HK-2 (cell line): Measurements from ENCODE around the gene IGSF6.
"Not testable (repeated sequence)": the region's sequence is repeated elsewhere in the genome, so short reads cannot be mapped to it uniquely, and the experiment has no call there.

ENCODE experiments used
- DNase-seq: peaks from one replicate; pipeline ENCODE4 v3.0.0-alpha.2; 2018; ENCODE audit not compliant: unreplicated experiment

The IGSF6 gene, protein sequence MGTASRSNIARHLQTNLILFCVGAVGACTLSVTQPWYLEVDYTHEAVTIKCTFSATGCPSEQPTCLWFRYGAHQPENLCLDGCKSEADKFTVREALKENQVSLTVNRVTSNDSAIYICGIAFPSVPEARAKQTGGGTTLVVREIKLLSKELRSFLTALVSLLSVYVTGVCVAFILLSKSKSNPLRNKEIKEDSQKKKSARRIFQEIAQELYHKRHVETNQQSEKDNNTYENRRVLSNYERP

DNA sequence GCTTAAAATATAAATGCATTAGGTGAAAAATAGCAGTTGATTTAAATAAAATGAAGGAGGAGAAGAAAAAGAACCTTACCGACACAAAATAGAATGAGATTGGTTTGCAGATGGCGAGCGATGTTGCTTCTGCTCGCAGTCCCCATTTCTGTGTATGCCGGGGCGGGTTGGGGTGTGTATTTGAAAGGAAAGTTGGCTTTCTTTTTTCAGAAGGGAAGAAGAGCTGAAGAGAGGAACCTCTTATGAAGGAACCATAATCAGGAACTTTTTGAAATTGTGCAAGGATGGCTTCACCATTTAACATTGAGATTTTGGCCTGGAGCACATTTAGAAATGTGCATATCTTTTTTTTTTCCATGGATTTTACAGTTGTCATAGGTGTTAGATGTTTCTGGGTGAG, at the start of gene IGSF6:
TSS of gene IGSF6 (minus strand) at position 156 of the 400 bp plus-strand sequence. CDS start at position 146, 10 bp downstream.
- no peak for DNase-seq

DNA sequence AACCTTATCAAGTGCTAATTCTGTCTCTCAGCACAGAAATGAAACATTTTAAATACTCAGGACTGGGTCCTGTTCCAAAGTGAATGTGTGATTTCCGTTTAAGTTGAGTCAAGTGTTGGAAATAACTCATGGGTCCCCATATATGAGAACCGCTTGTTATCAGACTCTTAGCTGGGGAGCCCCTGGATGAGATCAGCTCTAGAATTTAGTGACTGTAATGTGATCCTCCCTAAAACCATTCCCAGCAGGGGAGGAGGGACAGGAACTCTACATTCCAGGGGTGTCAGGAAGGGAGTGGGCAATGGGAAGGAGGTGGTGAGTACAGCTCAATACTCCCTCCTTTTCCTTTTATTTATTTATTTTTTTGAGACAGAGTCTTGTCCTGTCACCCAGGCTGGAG, 48.9 kb upstream of the IGSF6 start:
- DNase-seq = no peak

DNA sequence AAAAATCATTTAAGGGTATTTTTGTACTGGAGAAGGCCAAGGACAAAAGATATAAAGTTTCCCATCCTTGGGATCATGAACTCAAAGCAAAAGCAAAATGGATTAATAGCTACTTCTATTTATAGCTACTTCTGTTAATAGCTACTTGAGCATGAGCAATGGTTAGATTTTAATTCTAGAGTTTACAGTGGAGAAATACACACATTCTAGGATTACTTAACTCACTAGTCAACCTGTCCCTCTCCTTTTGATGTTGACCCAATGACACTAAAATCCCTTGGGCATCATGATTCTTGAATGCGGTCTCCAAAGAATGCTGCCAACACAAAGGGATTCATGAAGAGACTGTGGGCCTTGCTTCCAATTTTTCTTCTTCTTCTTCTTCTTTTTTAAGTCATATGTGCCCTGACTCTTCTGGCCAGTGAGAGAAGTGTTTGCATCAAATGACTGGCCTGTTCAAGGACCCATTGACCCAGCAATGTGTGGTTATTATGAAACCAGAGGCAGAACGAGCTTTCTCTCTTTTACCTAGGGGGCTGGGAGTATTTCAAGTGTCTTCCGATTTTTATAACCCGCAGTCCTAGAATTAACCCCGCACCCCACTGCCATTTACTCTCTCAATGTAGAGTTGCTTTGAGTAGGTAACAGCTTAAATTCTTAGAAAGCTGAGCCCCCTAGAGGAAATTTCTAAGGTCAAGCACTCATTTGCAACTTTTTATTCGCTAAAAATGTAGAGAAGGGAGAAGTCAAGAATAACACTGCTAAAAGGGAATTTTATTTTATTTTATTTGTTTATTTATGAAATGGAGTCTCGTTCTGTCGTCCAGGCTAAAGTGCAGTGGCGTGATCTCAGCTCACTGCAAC, 46.0 kb upstream of the IGSF6 start:
- DNase-seq = no peak

DNA sequence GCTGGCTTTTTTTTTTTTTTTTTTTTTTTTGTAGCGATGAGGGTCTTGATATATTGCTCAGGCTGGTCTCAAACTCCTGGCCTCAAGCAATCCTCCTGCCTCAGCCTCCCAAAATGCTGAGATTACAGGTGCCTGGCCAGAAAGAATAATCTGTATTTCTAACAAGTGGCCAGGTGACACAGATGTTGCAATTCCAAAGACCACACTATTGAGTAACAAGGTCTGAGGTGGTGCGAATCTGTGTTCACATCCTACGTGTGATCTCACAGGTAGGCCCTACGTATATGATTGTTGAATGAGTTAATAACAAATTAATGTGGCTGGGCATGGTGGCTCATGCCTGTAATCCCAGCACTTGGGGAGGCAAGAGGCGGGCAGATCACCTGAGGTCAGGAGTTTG, 44.6 kb upstream of the IGSF6 start:
- DNase-seq = no peak

DNA sequence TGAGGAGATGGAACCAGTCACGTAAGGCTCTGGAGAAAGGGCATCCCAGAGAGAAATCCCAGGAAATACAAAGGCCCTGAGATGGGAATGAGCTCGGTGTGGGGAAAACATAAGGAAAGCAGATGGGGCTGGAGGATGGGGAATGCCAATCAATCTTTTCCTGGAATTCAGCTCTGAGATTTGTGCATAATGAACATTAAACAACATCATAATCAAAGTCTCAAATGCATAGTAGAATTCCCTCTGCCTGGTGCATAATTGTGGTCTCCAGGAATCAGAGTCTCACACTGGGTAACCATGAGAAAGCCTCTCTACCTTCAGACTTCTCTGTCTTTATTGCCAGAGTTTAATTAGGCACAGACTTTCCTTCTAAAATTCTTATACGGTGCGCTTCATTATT, 42.2 kb upstream of the IGSF6 start:
- DNase-seq = no peak

DNA sequence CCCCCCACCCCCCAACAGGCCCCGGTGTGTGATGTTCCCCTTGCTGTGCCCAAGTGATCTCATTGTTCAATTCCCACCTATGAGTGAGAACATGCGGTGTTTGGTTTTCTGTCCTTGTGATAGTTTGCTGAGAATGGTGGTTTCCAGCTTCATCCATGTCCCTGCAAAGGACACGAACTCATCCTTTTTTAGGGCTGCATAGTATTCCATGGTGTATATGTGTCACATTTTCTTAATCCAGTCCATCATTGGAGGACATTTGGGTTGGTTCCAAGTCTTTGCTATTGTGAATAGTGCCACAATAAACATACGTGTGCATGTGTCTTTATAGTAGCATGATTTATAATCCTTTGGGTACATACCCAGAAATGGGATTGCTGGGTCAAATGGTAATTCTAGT, 38.6 kb upstream of the IGSF6 start:
- DNase-seq = not testable (repeated sequence)

DNA sequence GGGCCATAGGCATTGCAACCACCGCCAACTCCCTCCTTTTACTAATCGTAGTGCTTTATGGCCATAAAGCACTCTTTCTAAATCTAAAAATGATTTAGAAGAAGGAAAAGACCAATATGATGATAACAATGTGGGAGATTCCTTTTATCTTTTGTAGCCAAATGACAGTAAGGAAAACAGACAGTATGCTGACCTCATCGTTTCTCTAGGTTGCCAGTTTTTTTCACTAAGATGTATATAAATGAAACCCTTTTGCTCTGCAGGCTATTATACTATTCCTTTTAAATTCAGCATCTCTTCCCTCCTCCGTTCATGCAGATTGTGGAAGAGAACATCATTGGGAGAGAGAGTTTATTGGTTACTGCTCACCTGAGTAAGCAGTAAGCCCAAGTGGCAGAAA, 36.7 kb upstream of the IGSF6 start:
- DNase-seq = no peak

DNA sequence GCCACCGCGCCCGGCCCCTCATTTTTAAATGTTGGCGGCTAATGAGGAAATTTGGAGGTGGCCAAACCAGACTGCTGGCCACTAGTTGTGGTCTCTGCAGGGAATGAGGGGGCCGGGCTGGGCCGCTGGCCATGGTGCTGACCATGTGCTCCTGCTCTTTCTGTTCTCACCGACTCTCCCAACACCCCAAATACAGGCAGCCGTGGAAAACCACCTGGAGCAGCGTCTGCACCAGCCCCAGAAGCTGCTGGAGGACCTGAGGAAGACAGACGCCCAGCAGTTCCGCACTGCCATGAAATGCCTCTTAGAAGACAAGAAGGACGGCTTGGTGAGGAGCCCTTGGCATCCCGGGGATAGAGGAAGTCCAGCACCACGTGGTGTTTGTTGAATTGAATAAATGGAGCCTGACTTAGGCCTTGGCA, 32.6 kb upstream of the IGSF6 start:
- DNase-seq = no peak

DNA sequence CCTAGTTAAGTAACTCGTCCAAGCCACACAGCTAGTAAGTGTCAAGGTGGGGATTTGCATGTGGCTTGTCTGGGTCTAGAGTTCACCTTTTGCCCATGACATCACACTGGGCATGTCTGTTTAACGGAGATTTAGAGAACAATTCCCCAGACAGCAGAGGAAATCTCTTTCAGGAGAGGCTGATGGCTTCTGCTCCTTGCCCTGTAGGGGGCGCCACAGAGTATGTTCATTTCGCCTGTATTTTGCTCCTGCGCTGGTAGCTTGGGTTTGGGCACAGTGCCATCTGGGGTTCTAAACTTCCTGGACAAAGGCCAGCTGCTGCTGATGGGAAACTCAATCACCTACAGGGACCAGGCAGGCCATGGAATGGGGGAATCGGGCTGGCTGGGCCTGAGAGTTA, 31.8 kb upstream of the IGSF6 start:
- peak; percentile 5 for DNase-seq

DNA sequence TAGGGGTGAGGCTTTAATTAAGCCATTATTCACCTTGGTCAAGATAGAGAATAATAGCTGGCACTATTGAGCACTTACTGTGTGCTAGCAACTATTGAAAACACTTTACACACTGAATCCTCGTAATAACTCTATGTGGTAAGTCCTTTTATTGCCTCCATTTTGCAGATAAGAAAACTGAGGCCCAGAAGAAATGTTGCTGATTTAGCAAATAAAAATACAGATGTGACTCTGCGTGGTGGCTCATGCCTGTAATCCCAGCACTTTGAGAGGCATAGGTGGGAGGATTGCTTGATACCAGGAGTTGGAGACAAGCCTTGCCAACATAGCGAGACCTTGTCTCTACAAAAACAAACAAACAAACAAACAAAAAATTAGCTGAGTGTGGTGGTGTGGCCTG, 30.8 kb upstream of the IGSF6 start:
- no peak for DNase-seq

DNA sequence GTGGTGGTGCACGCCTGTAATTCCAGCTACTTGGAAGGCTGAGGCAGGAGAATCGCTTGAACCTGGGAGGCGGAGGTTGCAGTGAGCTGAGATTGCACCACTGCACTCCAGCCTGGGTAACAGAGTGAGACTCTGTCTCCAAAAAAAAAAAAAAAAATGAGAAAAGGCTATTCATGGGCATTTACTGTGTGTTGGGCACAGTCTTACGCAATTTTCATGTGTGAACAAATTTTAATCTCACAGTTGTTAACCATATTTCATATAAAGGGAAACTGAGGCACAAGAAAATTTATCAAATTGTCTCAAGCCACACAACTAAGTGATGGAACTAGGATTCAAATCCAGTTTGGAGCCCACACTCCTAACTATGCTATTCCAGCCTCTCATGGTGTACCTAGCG, 28.3 kb upstream of the IGSF6 start:
- DNase-seq = not testable (repeated sequence)

DNA sequence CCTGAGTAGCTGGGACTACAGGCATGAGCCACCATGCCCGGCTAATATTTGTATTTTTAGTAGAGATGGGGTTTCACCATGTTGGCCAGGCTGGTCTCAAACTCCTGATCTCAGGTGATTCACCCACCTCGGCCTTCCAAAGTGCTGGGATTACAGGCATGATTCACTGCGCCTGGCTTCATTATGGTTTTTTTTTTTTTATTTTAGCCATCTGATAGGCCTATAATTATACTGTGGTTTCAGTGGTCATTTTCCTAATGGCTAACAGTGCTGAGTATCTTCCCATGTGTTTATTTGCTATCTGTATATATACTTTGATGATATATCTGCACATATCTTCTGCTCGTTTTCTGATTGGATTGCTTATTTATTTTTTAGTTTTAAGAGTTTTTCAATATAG, 22.0 kb upstream of the IGSF6 start:
- not testable (repeated sequence) for DNase-seq

DNA sequence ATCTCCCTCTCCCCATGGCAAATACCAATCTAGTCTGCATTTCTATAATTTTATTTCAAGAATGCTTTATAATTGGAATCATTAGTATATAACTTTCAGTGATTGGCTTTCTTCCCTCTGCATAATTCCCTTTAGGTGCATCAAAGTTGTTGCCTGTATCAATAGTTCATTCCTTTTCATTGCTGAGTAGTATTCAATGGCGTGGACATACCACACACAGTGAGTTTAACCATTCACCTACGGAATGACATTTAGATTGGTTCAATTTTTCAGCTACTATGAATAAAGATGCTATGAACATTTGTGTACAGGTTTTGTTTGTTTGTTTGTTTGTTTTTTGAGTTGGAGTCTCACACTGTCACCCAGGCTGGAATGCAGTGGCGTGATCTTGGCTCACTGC, 21.1 kb upstream of the IGSF6 start:
- no peak for DNase-seq

DNA sequence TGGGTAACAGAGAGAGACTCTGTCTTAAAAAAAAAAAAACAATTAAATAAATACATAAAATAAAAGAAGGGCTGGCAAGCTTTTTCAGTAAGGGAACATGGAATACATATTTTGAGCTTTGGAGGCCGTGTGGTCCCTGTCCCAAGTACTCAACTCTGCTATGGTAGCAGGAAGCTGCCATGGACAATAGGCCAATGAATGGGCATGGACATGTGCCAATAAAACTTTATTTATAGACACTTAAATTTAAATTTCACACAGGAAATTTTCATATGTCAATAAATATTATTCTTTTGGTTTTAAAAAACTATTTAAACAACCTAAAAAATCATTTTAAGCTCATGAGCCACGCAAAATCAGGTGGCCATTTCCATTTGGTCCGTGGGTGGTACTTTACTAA, 15.2 kb upstream of the IGSF6 start:
- no peak for DNase-seq

DNA sequence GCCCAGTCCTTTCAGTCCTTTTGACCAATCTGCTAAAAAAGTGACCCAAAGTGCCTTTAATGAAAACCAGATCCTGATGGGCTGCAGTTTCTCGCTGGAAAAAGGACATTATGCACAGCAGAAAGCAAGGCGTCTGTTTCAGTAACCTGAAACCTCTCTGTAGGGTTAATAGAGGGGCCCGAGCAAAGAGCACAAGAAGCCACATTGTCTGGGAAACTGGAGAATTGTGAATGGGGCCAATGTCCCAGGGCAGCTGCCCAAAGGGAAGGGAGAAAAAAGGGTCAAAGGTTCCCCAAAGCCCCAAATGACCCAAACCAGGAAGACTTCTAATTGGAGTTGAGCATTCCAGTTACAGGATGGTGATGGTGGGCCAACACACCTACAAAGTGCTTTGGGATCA, 14.4 kb upstream of the IGSF6 start:
- no peak for DNase-seq

DNA sequence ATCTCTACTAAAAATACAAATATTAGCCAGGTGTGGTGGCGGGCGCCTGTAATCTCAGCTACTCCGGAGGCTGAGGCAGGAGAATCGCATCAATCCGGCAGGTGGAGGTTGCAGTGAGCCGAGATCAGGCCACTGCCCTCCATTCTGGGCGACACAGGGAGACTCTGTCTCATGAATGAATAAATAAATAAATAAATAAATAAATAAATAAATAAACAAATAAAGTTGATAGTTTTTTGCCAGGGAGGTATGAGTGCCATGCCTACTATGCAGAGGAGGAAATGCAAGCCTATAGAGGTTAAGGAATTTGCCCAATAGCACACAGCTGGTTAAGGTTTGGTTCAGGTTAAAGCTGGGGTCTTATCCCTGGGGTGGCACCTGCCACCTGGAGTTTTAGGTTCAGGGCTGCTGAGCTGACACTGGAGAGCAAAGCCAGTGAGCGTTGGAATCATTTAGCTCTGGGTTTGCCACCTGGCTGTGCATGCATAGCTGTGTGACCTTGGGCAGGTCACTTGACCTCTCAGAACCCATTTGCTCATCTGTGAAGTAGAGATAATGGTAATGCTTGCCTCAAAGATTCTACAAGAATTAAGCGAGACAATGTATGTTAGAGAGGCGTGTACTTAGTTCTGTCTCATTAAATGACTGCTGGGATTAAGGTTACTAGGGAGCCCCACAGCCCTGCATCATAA, 12.5 kb upstream of the IGSF6 start:
- no peak for DNase-seq

DNA sequence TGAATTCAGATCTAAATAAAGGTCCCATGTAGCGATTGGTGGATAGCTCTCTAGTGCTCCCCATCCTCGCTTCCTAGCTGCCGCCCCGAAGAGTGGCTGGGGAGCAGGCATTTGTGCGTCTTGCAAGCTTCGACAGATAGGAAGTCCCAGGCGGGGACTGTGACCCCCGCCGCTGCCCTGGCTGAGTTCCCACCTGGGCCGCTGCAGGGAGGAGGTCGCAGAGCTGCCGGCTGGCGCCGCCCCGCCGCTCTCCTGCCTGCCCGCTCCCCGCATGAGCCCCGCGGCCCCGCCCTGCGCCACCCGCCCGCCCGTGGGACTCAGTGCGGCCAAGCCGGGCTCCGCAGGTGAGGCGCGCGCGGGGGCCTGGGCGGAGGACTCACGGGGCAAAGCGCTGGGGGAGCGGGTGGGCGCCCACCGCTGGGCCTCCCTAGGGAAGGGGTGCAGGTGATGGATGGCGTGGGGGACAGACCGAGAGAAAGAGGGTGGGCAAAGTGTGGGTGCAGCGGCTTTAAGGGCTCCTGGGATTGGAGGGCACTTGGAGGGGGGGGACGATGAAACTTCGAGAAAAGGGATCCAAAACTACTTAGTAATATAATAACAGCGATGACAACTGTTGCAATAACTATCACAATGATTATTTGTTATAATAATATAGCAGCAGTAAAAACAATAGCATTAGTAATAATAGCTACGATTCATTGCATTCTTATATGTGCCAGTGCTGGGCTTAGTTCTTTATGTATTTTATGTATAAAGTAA, 11.7 kb upstream of the IGSF6 start, which contains the start of gene OTOA:
TSS of gene OTOA (plus strand) at position 80 of the 759 bp plus-strand sequence. CDS start 14,547 bp downstream, outside the sequence.
- DNase-seq = no peak

DNA sequence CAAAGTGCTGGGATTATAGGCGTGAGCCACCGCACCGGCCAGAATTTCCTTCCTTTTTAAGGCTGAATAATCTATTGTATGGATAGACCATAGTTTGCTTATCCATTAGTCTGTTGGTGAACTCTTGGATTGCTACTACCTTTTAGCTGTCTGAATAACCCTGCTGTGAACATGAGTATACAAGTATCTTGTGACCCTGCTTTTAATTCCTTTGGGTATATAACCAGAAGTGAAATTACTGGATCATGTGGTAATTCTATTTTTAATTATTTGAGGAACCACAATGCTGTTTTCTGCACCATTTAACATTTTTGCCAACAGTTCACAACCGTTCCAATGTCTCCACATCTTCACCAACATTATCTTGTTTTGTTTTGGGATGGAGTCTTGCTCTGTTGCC, 6.7 kb upstream of the IGSF6 start:
- no peak for DNase-seq

DNA sequence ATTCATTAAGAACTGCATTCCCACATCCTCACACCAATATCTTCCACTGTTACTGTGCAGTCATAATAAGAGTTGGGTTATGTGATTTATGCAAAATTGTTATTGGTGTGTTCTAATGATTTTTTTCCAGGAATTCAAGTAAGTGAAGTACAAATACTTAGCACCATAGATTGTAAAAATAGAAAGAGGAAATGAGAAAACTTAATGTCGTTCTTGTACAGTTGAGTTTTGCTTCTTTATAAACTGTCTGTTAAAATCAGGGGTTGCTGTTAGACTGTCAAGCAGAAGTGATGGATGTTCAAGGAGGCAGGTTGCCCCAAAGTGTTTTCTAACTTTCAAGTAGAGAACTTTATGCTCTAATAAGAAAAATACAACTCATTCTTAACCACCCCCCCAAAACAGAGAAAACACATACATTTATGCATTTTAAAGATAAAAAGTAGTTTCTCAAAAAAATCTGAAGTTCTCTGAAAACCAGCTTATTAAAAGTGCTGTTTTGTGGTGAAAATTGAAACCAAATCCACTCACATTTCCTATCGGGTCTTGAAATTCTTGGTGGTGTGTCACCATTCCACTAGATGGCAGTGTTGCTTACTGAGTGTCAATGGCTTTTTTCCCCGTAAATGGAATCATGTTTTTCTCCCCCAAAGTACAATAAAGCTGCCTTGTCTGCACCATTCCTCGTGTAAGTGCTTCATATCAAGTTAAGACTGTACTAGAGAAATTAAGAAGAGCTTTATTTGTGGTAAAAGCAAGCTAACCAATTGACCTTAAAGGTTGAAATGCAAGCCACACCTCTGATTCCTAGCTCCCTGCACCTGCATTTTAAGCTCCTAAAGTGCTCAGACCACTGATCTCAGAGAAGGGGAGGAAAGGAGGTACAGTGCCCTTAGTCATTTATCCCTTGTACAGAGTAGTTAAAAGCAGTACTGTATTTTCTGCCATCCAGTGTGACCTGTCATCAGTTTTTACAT, 4.7 kb upstream of the IGSF6 start:
- DNase-seq = peak; percentile 9

DNA sequence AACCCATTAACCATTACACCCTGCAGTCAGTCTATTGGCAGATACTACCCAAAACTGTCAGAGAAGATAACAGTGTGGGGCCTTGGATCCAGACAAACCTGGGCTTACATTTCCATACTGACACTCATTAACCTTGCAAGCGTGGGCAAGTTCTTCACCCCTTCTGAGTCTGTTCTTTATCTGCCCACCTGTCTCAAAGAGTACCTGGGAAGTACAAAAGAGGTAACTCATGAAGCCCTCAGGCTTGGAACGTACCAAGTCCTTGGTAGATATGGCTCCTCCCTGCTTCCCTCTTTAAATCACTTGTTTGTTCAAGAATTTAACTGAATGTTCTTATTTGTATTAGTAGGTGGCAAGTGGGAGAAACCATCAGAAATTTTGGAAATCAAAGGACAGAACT, 2.5 kb upstream of the IGSF6 start:
- DNase-seq = no peak

DNA sequence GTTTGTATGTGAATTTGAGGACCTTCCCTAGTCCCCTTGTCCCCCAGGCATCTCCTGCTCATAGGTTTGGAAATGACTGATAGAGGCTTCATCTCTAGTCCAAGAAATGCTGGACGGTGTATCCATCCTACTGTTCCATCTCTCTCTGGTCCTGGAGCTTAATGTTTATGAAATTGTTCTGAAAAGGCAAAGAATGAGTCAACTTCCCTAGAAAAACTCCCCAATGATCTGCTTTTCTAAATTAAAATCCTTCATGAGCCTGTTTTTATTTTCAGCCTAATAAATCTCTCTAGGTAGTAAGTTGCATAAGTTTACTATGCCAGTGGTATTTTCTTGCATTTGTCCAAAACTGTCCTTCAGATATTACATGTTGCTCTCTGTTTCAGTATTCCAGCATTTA, 2.1 kb upstream of the IGSF6 start:
- DNase-seq = no peak
